Measurements from ENCODE around the gene DKKL1. TPM values are rescaled to one million over a fixed set of nuclear protein-coding genes. Genes with fewer than 3 reads are reported as not detected.
A peak's percentile ranks its signal among the peaks of the same experiment; 100 is the strongest.

DKKL1 gene
- total and polyA plus RNA-seq, 8 donors: 0.12 to 1.3 (median 0.46) TPM; not detected in 3

GRCh38 chr19:49409441-49410029, 45.9 kb downstream of the DKKL1 start:
- DNase-seq (no peak), ATAC-seq (peak in 2 of 4 donors; percentile 33 to 43), FAIRE-seq (no peak)
- 76 to 77% methylated on average over 5 of the region's 5 CpGs for WGBS, 2 donors
- Histone ChIP-seq H3K4me1 (no peaks in the 10 kb centered on the region), H3K27me3 (no peaks in the 10 kb centered on the region), H3K4me3 (no peak overlapping the region), H3K27ac (no peak overlapping the region), H3K36me3 (no peaks in the 10 kb centered on the region), H3K9me3 (no peaks in the 10 kb centered on the region)
- intact Hi-C loops (cut with DNase I): no loop called here
- no peak for TF ChIP-seq CTCF (IDR thresholded peaks at IDR 0.05)

GRCh38 chr19:49411681-49412326, 48.1 kb downstream of the DKKL1 start:
- Histone ChIP-seq H3K4me1 (no peaks in the 10 kb centered on the region), H3K27me3 (no peaks in the 10 kb centered on the region), H3K4me3 (no peak overlapping the region), H3K27ac (no peak overlapping the region), H3K9me3 (no peaks in the 10 kb centered on the region), H3K36me3 (no peaks in the 10 kb centered on the region)
- TF ChIP-seq CTCF (IDR thresholded peaks at IDR 0.05): no peak
- intact Hi-C loops (cut with DNase I): no loop called here
- no peak for DNase-seq
- 69 to 77% methylated on average over 3 of the region's 3 CpGs for WGBS, 2 donors
- ATAC-seq: no peak
- FAIRE-seq: no peak

- no peak for ATAC-seq
- Histone ChIP-seq H3K36me3 (no peaks in the 10 kb centered on the region), H3K4me1 (no peaks in the 10 kb centered on the region), H3K4me3 (no peak overlapping the region), H3K27me3 (no peaks in the 10 kb centered on the region), H3K9me3 (no peaks in the 10 kb centered on the region), H3K27ac (no peak overlapping the region)
- intact Hi-C loops (cut with DNase I): no loop called here
- WGBS, 2 donors: 75 to 81% methylated on average over 9 of the region's 9 CpGs
- no peak for DNase-seq
- no peak for FAIRE-seq
- TF ChIP-seq CTCF (IDR thresholded peaks at IDR 0.05): no peak
These were observed 49.7 kb downstream of the DKKL1 start for GRCh38 chr19:49413348-49413747.

GRCh38 chr19:49414256-49414655, 50.6 kb downstream of the DKKL1 start:
- H3K4me3 ChIP-seq: no peak overlapping the region
- FAIRE-seq (no peak), DNase-seq (no peak), ATAC-seq (no peak)
- H3K36me3 ChIP-seq: no peaks in the 10 kb centered on the region
- no peak overlapping the region for H3K27ac ChIP-seq
- no peaks in the 10 kb centered on the region for H3K4me1 ChIP-seq
- no peaks in the 10 kb centered on the region for H3K27me3 ChIP-seq
- 85 to 92% methylated on average over 3 of the region's 3 CpGs for WGBS, 2 donors
- no peaks in the 10 kb centered on the region for H3K9me3 ChIP-seq
- no peak for TF ChIP-seq CTCF (IDR thresholded peaks at IDR 0.05)
- intact Hi-C loops (cut with DNase I): no loop called here

- intact Hi-C loops (cut with DNase I): no loop called here
- Histone ChIP-seq H3K36me3 (no peaks in the 10 kb centered on the region), H3K9me3 (no peaks in the 10 kb centered on the region), H3K4me1 (no peaks in the 10 kb centered on the region), H3K4me3 (no peak overlapping the region), H3K27me3 (no peaks in the 10 kb centered on the region), H3K27ac (no peak overlapping the region)
- WGBS, 2 donors: 63 to 79% methylated on average over 14 to 15 of the region's 15 CpGs
- TF ChIP-seq CTCF (IDR thresholded peaks at IDR 0.05): no peak
- ATAC-seq (no peak), DNase-seq (no peak), FAIRE-seq (no peak)
These were observed 51.6 kb downstream of the DKKL1 start for GRCh38 chr19:49415102-49415809.

Measured in pancreas (tissue), 10 donors.